ENCODE results near the gene ZNF740. TPM values are rescaled to one million over a fixed set of nuclear protein-coding genes. Genes with fewer than 3 reads are reported as not detected.

Gene ZNF740
- polyA plus RNA-seq, 1 donor from 2014 or later = 24.3 TPM

- no peak overlapping the region for H3K4me3 ChIP-seq (ENCODE audit: low read length)
- no peaks in the 10 kb centered on the region for H3F3A ChIP-seq (ENCODE audit: insufficient read depth, low read length, poor library complexity, severe bottlenecking)
- H2AFZ ChIP-seq (ENCODE audit: low read depth, low read length) = no peak overlapping the region
- no peaks in the 10 kb centered on the region for H3K79me2 ChIP-seq (replicated peaks; ENCODE audit: insufficient read depth, low read length)
- H4K20me1 ChIP-seq (ENCODE audit: insufficient read depth) = no peaks in the 10 kb centered on the region
- no peaks in the 10 kb centered on the region for H3K9me2 ChIP-seq (ENCODE audit: insufficient read depth, low read length)
- no peaks in the 10 kb centered on the region for H3K9me3 ChIP-seq (ENCODE audit: low read length)
- no peak overlapping the region for H3K27ac ChIP-seq (ENCODE audit: low read length)
- TF ChIP-seq TAF1 (IDR thresholded peaks at IDR 0.05; ENCODE audit: low read depth) = no peak
- TF ChIP-seq RAD21 (conservative IDR thresholded peaks at IDR 0.05) = no peak
- TF ChIP-seq SMC3 (conservative IDR thresholded peaks at IDR 0.05; ENCODE audit: poor library complexity) = no peak
- no peak for TF ChIP-seq CTCF (IDR thresholded peaks at IDR 0.05; ENCODE audit: poor library complexity, severe bottlenecking)
- no peak for TF ChIP-seq MXI1 (conservative IDR thresholded peaks at IDR 0.05; ENCODE audit: poor library complexity, severe bottlenecking)
- no peak for TF ChIP-seq REST (IDR thresholded peaks at IDR 0.05; ENCODE audit: borderline replicate concordance)
- TF ChIP-seq EP300 (conservative IDR thresholded peaks at IDR 0.05; ENCODE audit: poor library complexity, severe bottlenecking) = no peak
- H3K27me3 ChIP-seq (ENCODE audit: insufficient read depth, low read depth, low read length) = peaks cover 25% of the 10 kb centered on the region
- H3K4me2 ChIP-seq (ENCODE audit: low read length) = no peak overlapping the region
- H3K36me3 ChIP-seq (ENCODE audit: insufficient read depth, low read length) = no peaks in the 10 kb centered on the region
- no peak overlapping the region for H3K9ac ChIP-seq (ENCODE audit: low read length)
These were observed 35.0 kb downstream of the ZNF740 start for GRCh38 chr12:53215497-53215896.

- no peaks in the 10 kb centered on the region for H4K20me1 ChIP-seq (ENCODE audit: insufficient read depth)
- no peak overlapping the region for H3K4me3 ChIP-seq (ENCODE audit: low read length)
- no peaks in the 10 kb centered on the region for H3F3A ChIP-seq (ENCODE audit: insufficient read depth, low read length, poor library complexity, severe bottlenecking)
- H3K9ac ChIP-seq (ENCODE audit: low read length) = no peak overlapping the region
- H3K79me2 ChIP-seq (replicated peaks; ENCODE audit: insufficient read depth, low read length) = no peaks in the 10 kb centered on the region
- TF ChIP-seq EP300 (conservative IDR thresholded peaks at IDR 0.05; ENCODE audit: poor library complexity, severe bottlenecking) (no peak), SMC3 (conservative IDR thresholded peaks at IDR 0.05; ENCODE audit: poor library complexity) (no peak), MXI1 (conservative IDR thresholded peaks at IDR 0.05; ENCODE audit: poor library complexity, severe bottlenecking) (no peak), RAD21 (conservative IDR thresholded peaks at IDR 0.05) (no peak)
- no peak overlapping the region for H2AFZ ChIP-seq (ENCODE audit: low read depth, low read length)
- H3K36me3 ChIP-seq (ENCODE audit: insufficient read depth, low read length) = no peaks in the 10 kb centered on the region
- H3K9me2 ChIP-seq (ENCODE audit: insufficient read depth, low read length) = no peaks in the 10 kb centered on the region
- H3K4me2 ChIP-seq (ENCODE audit: low read length) = no peak overlapping the region
- no peak overlapping the region for H3K27ac ChIP-seq (ENCODE audit: low read length)
- no peaks in the 10 kb centered on the region for H3K9me3 ChIP-seq (ENCODE audit: low read length)
- H3K27me3 ChIP-seq (ENCODE audit: insufficient read depth, low read depth, low read length) = peaks cover 35% of the 10 kb centered on the region
These were observed 36.8 kb downstream of the ZNF740 start for GRCh38 chr12:53217051-53217930.

All from neural cell (in vitro differentiated cells).